GM04504 (cell line): ENCODE results near the gene GNB3.
A peak's percentile ranks its signal among the peaks of the same experiment; 100 is the strongest.

Source experiments
- DNase-seq: peaks from one replicate; pipeline ENCODE4 v3.0.0-alpha.2; 2012; ENCODE audit warnings: low read depth

The GNB3 gene

GRCh38 chr12:6823182-6824084 lies 17.3 kb upstream of the GNB3 start:
- DNase-seq = no peak

GRCh38 chr12:6824085-6824775 lies 16.5 kb upstream of the GNB3 start:
- DNase-seq = no peak

- peak; percentile 11 for DNase-seq
These were observed 15.8 kb upstream of the GNB3 start for GRCh38 chr12:6824901-6825381.

GRCh38 chr12:6825398-6826124 lies 15.2 kb upstream of the GNB3 start:
- peak; percentile 68 for DNase-seq

GRCh38 chr12:6826125-6826733 lies 14.5 kb upstream of the GNB3 start:
- DNase-seq = no peak

- DNase-seq = no peak
These were observed 13.8 kb upstream of the GNB3 start for GRCh38 chr12:6826734-6827436.

- no peak for DNase-seq
These were observed 13.3 kb upstream of the GNB3 start for GRCh38 chr12:6827437-6827911.

GRCh38 chr12:6827982-6828780 lies 12.5 kb upstream of the GNB3 start, which contains the start of gene P3H3:
Gene P3H3 (plus strand): TSS chr12:6828407. CDS start chr12:6828441, 34 bp downstream.
- no peak for DNase-seq

- no peak for DNase-seq
These were observed 11.8 kb upstream of the GNB3 start for GRCh38 chr12:6828781-6829535.

- DNase-seq = no peak
These were observed 11.0 kb upstream of the GNB3 start for GRCh38 chr12:6829536-6830220.

GRCh38 chr12:6830286-6830890 lies 10.3 kb upstream of the GNB3 start:
- no peak for DNase-seq

GRCh38 chr12:6830999-6831398 lies 9.7 kb upstream of the GNB3 start:
- no peak for DNase-seq

- DNase-seq = no peak
These were observed 9.2 kb upstream of the GNB3 start for GRCh38 chr12:6831450-6831995.

GRCh38 chr12:6832125-6832524 lies 8.6 kb upstream of the GNB3 start:
- DNase-seq = no peak

- no peak for DNase-seq
These were observed 7.4 kb upstream of the GNB3 start for GRCh38 chr12:6833189-6833890.

GRCh38 chr12:6834254-6834653 lies 6.5 kb upstream of the GNB3 start:
- no peak for DNase-seq

- DNase-seq = no peak
These were observed 5.9 kb upstream of the GNB3 start for GRCh38 chr12:6834873-6835272.

GRCh38 chr12:6836851-6837250 lies 3.9 kb upstream of the GNB3 start:
- no peak for DNase-seq
